Measurements from ENCODE around the gene DDX24.

GRCh38 chr14:94127330-94127729, 46.3 kb upstream of the DDX24 start:
- TF ChIP-seq EZH2 (IDR thresholded peaks at IDR 0.05) = no peak
- TF ChIP-seq POLR2AphosphoS5 (IDR thresholded peaks at IDR 0.05; ENCODE audit: borderline replicate concordance, low read depth, low read length) = no peak

Measured in SK-N-MC (cell line).